Left ventricle myocardium inferior (tissue), 1 donor: ENCODE results near the gene PFKP. TPM values are rescaled to one million over a fixed set of nuclear protein-coding genes. Genes with fewer than 3 reads are reported as not detected.

Source experiments
- DNase-seq: peaks from one replicate; pipeline ENCODE4 v3.0.0-alpha.2; 2020
- H3K27ac ChIP-seq: fragments of 200-600 bp; replicated peaks from 2 replicates; pipeline ENCODE4 v1.8.0; 2021
- H3K27me3 ChIP-seq: fragments of 200-600 bp; 2 replicates; pipeline ENCODE4 v1.8.0; 2021; ENCODE audit warnings: low read depth
- H3K36me3 ChIP-seq: fragments of 200-600 bp; 2 replicates; pipeline ENCODE4 v1.8.0; 2021
- H3K4me1 ChIP-seq: fragments of 200-600 bp; 2 replicates; pipeline ENCODE4 v1.8.0; 2021
- H3K4me3 ChIP-seq: fragments of 200-600 bp; 2 replicates; pipeline ENCODE4 v1.8.0; 2021; ENCODE audit warnings: mild to moderate bottlenecking, moderate library complexity
- H3K9me3 ChIP-seq: fragments of 200-600 bp; replicated peaks from 2 replicates; pipeline ENCODE4 v1.8.0; 2021
- CTCF ChIP-seq: fragments of 200-600 bp; IDR thresholded peaks from 2 replicates; pipeline ENCODE4 v1.8.0; 2021; ENCODE audit warnings: antibody characterized with exemption, mild to moderate bottlenecking, borderline replicate concordance
- intact Hi-C: fragments of 100-400 bp; cut with micrococcal nuclease; formaldehyde crosslinking; loops from one replicate; pipeline ENCODE4 v1.11.0; 2022
- total RNA-seq: library from RNA; stranded (reverse); fragmentation: NEBNext Ultra II Directional; extraction: Animal tissue kit (Norgen Biotek cat#: 25700); gene quantifications from one replicate; pipeline ENCODE4 v1.2.1, GENCODE V29; 2021
- donor health status: DM: no; HTN: yes; CAD: no; lungs with severe emphysema.

The PFKP gene
- total RNA-seq, 1 donor from 2014 or later: 206 TPM

GRCh38 chr10:3185386-3185785 lies 118.0 kb downstream of the PFKP start:
- intact Hi-C loops: no loop called here
- no peaks in the 10 kb centered on the region for H3K36me3 ChIP-seq
- H3K9me3 ChIP-seq: no peaks in the 10 kb centered on the region
- H3K27ac ChIP-seq: no peak overlapping the region
- H3K4me3 ChIP-seq: no peak overlapping the region
- TF ChIP-seq CTCF: no peak
- DNase-seq: no peak
- peaks cover 9% of the 10 kb centered on the region for H3K27me3 ChIP-seq
- no peaks in the 10 kb centered on the region for H3K4me1 ChIP-seq

GRCh38 chr10:3186368-3186767 lies 119.0 kb downstream of the PFKP start:
- DNase-seq: no peak
- Histone ChIP-seq H3K27ac (no peak overlapping the region), H3K4me1 (no peaks in the 10 kb centered on the region), H3K9me3 (no peaks in the 10 kb centered on the region), H3K36me3 (no peaks in the 10 kb centered on the region), H3K27me3 (peaks cover 9% of the 10 kb centered on the region), H3K4me3 (no peak overlapping the region)
- TF ChIP-seq CTCF: no peak
- intact Hi-C loops: no loop called here

Other genes starting within 250 kb of the PFKP start
- 91.4 TPM for gene PITRM1, start 105.2 kb downstream of the PFKP start, total RNA-seq